Measurements from ENCODE around the gene IFT27.
"Not testable (repeated sequence)": the region's sequence is repeated elsewhere in the genome, so short reads cannot be mapped to it uniquely, and the experiment has no call there.

The IFT27 gene

DNA sequence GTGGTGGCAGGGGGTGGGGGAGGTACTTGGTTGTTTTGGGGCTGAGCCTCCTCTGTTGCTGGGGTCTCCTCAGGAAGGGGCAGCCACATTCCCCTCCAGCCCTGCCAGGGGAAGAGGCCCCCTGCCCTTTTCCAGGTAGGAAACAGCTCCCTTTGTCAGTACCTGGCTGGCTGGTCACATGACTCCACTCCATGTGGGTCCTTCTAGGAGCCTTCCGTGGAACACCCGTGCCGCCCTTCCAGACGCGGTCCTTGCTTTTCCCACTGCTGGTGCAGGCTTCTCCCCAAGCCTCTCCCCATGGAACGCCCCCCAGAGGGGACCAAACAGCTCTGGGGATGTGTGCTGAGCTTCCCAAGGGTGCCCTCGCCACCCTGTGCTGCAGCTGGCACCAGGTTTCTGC, 19.9 kb downstream of the IFT27 start:
- TF ChIP-seq GATA1 (IDR thresholded peaks at IDR 0.05; ENCODE audit: low read depth, low read length) = no peak
- TF ChIP-seq POLR2A (IDR thresholded peaks at IDR 0.05; ENCODE audit: low read length) = no peak
- no peak for DNase-seq

DNA sequence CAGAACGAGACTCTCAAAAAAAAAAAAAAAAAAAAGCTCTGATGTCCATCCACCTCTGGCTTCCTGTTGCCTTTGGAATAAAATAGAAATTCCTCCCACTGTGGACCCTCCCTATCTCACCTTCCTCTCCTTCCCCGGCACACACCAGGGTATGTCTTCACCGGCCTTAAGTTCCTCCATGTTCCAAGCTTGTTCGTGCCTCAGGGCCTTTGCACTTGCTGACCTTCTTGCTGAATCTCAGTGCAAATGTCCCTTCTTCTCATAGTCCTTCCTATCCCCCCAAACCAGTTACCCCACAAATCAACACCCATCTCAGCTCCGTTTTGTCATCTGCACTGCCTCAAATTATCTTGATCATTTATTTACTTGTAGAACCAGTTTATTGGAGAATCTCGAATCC, 20.6 kb downstream of the IFT27 start:
- no peak for DNase-seq
- no peak for TF ChIP-seq POLR2A (IDR thresholded peaks at IDR 0.05; ENCODE audit: low read length)
- TF ChIP-seq GATA1 (IDR thresholded peaks at IDR 0.05; ENCODE audit: low read depth, low read length) = no peak

DNA sequence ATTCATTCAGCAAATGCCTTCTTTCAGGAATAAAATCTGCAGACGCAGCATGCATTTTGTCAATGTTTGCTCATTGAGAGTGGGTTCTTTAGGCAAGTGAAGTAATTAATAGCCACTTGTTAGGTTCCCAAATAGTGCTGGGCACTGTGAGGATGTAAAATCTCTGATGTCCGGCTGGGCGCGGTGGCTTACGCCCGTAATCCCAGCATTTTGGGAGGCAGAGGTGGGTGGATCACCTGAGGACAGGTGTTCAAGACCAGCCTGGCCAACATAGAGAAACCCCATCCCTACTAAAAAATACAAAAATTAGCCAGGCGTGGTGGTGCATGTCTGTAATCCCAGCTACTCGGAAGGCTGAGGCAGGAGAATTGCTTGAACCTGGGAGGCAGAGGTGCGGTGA, 21.0 kb downstream of the IFT27 start:
- DNase-seq = not testable (repeated sequence)

DNA sequence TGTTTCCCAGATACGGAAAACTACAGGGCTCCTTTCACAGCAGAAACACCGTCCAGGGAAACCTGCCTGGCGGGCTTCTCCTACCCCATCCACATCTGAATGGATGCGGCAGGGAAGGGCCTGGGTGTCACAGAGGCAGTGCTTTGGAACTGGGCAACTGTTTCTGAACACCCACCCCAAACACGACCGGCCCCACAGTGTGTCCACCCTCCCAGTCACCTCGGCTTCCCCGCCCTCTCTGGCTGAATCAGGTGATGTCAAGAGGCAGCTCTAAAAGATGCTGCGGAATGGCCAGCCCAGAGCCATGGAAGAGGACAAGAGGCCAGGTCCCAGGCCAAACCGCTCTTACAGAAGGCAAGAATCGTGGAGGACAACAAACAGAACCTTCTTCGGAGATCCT, 22.0 kb downstream of the IFT27 start:
- no peak for DNase-seq
- TF ChIP-seq POLR2A (IDR thresholded peaks at IDR 0.05; ENCODE audit: low read length) (no peak), GATA1 (IDR thresholded peaks at IDR 0.05; ENCODE audit: low read depth, low read length) (no peak)

DNA sequence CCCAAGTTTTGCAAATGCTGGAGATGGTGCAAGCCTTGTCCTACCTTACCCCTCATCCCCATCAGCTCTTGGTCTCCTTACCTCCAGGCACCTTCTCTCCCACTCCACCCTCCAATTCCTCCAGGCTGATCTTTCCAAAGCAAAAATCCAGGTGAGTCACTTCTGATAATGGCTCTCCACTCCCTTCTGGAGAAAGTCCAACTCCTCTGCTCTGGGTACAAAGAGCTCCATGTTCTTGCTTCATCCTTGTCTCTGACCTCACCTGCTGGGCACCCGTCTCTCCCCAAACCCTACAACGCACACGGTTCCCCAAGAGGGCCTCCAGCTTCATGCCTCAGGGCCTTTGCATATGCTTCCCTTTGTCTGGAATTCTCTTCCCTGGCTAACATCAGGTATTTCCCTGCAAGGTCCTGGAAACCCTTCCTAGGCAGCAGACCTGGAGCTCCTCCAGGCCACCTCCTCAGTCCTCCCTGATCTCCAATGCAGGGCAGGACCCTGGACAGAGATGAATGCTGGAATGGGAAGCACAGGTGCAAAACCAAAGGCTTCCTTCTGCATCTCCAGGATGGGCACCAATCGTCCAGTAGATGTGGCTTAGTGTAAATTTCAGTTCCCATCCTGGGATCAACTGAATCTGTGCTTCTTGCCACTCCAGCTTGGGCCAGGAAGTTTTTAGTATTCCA, 22.7 kb downstream of the IFT27 start:
- no peak for TF ChIP-seq POLR2A (IDR thresholded peaks at IDR 0.05; ENCODE audit: low read length)
- no peak for TF ChIP-seq GATA1 (IDR thresholded peaks at IDR 0.05; ENCODE audit: low read depth, low read length)
- no peak for DNase-seq

DNA sequence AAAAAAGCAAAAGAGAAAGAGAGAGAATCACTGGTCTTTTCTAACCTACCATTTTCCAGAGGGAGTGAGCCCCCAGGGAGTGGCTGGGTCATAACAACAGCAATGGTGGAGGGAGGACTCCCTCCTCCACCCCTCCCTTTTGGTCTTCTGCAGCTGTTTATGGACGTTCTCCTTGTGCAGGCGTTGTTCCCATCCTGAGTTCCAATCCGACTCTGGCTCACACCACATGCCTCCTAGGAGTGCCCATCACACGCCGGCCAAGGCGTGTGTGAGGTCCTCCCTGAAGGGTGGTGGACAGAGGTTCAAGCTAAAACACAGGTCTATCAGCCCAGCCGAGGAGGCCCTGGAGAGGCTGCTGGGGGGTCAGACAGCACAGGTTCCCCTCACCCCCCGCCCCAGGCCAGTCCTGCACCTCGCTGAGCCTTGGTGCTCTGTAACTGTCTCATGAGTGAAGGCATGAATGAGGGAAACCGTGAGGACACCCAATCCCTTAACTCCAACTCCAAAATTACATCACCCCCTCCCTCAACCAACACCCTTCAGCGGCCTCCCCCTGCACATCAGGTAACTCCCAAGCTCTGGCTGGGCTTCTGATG, 29.4 kb downstream of the IFT27 start:
- TF ChIP-seq GATA1 (IDR thresholded peaks at IDR 0.05; ENCODE audit: low read depth, low read length) (no peak), POLR2A (IDR thresholded peaks at IDR 0.05; ENCODE audit: low read length) (no peak)
- no peak for DNase-seq

DNA sequence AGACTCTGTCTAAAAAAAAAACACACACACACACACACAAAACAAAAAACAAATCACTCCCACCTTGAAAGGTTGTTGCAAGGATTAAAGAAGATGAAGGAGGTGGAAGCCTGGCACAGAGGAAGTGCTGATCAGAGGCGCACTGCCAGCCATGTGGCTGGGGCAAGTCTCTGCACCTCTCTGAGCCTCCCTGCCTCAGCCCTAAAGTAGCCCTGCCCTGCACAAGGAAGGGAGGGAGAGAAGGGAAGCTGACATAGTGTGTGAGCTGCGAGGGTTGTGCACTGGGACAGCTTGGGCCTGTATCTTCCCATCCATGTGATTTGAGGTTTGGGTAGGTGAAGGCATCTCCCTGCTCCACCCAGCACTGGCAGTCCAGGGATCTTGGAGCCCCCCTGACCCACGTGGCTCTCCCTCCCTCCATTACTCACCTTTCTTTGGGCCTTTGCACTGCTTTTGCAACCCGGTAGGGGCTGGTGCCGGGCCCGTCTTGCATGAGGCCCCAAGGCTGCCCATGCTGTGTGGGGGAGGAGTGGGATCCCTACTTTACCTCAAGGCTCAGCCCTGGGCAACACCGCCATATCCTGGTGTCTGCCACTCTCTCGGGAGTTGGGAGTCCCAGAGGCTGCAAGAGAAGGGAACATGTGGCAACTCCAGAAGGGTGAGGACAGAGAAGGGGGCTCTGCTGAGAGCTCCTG, 30.5 kb downstream of the IFT27 start:
- TF ChIP-seq GATA1 (IDR thresholded peaks at IDR 0.05; ENCODE audit: low read depth, low read length) = no peak
- TF ChIP-seq POLR2A (IDR thresholded peaks at IDR 0.05; ENCODE audit: low read length) = no peak
- DNase-seq = no peak

DNA sequence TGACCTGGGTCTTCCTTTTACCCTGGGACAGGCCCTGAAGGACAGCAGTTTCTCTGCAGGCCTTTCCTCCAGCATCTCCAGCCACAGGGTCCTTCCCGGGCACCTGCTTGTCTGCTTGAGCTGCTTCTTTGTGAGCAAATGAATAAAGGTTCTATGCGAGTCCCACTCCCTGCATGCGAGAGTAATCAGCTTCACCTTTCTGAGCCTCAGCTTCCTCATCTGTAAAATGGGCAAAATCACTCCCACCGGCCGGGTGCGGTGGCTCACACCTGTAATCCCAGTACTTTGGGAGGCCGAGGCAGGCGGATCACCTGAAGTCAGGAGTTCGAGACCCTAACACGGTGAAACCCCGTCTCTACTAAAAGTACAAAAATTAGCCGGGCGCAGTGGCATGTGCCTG, 31.1 kb downstream of the IFT27 start:
- TF ChIP-seq GATA1 (IDR thresholded peaks at IDR 0.05; ENCODE audit: low read depth, low read length) = no peak
- TF ChIP-seq POLR2A (IDR thresholded peaks at IDR 0.05; ENCODE audit: low read length) = no peak
- DNase-seq = no peak

DNA sequence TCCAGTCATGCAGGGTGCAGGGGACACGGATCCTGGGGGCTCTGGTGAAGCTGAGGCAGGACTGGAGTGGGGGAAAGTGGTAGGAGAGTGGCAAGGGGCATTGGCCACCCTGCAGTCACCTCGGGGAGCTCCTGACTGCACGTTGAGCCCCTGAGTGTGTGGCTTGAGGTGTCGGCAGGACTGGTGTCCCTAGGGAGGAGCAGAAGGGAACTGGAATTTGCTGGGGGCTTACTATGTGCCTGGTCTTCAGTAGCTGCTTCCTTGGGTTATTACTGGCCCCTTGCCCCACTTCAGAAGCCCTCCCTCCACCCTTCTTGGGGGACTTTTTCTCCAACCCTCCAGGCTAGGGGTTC, 31.5 kb downstream of the IFT27 start:
- no peak for DNase-seq
- TF ChIP-seq GATA1 (IDR thresholded peaks at IDR 0.05; ENCODE audit: low read depth, low read length) = no peak
- TF ChIP-seq POLR2A (IDR thresholded peaks at IDR 0.05; ENCODE audit: low read length) = no peak

DNA sequence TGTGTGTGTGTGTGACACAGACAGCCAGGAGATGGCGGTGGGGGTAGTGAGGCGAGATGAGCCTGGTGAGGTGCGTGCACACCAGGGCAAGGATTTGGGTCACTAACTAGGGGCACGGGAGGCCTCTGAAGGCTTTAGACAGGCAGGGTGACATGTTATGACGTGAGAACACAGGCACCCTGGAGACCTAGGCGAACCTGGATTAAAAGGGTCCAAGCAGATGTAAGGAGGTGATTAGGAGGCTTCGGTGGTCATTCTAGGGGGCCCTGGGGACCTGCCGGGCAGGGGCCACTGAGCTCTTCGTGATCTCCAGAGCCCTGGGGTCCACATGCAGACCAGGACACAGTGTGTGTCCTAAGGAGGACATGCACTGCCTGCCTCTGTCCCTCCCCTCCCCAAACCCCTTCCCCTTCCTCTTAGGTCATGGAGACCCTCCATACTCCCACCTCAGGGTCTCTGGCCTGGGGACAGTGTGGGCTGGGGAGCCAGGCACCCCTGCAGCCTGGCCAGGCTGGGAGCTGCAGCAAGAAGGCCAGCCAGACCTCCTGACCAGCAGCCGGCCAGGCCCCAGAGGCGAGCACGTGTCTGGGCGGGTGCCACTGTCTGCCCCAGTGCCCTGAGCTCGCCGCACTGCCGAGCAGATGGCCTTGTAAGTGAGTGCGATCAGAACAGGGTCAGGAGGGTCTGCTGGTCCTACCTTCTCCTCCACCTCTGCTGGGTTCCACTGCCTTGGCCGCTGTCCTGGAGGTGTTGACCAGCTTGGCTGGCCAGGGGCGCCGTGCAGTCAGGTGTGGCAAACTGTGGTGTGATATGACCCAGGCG, 32.1 kb downstream of the IFT27 start:
- no peak for DNase-seq
- TF ChIP-seq POLR2A (IDR thresholded peaks at IDR 0.05; ENCODE audit: low read length) = no peak
- TF ChIP-seq GATA1 (IDR thresholded peaks at IDR 0.05; ENCODE audit: low read depth, low read length) = no peak

DNA sequence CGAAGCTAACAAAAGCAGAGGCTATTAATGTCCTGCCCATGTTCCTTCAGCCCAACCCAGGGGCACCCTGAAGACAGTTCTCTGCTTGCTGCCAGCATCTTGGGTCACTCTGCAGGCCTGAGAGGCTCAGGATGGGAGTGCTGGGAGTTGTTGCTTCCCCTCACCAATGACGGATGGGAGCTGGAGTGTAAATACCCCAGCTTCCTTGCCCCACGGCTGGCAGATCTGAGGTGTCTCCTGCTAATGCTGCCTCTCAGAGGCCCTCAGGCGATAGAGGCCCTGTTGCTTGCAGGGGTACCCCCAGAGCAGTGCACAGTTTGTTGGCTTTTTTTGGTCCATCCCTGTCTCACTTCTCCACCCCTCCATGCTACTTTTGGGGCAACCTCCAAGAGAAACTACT, 32.9 kb downstream of the IFT27 start:
- no peak for DNase-seq
- TF ChIP-seq GATA1 (IDR thresholded peaks at IDR 0.05; ENCODE audit: low read depth, low read length) (no peak), POLR2A (IDR thresholded peaks at IDR 0.05; ENCODE audit: low read length) (no peak)

DNA sequence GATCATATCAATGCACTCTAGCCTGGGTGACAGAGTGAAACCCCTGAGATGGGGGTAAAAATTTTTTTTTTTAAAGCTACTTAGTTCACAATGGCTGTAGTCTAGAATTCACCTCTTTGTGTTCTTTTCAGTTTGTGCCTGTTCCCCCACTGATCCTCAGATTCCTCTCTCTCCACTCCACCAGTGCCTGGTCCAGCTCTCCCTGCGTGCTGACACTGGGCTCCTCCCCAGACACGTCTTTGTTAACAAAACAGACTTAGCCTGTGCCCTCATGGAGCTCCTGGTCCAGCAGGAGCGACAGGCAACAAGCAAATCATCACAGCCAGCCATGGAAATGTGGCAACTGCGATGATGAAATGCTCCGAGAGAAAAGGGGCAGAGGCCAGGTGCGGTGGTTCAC, 34.0 kb downstream of the IFT27 start:
- no peak for TF ChIP-seq POLR2A (IDR thresholded peaks at IDR 0.05; ENCODE audit: low read length)
- no peak for TF ChIP-seq GATA1 (IDR thresholded peaks at IDR 0.05; ENCODE audit: low read depth, low read length)
- no peak for DNase-seq

DNA sequence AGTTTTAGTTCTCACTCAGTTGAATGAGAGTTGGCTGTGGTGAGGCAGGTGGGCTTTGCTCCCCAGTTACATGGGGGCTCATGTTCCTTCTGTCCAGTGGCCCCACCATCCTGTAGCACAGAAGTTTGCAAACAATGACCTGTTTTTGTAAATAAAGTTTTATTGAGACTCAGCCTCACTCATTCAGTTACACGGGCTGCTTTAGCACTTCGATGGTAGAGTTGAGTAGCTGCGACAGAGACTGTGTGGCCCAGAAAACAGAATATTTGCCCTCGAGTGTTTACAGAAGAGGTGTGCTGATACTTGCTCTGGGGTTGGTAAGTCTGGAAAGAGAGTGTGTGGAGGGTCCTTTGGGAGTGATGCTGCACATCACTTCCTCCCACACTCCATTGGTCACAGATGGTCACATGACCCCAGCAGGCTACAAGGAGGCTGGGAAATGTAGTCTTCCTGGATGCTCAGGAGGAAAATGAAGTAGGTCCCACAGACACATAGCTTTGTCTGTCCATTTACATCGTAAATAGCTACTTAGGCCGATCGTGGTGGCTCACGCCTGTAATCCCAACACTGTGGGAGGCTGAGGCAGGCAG, 34.6 kb downstream of the IFT27 start:
- peak in 1 of 2 experiments; percentile 17 for DNase-seq
- TF ChIP-seq GATA1 (IDR thresholded peaks at IDR 0.05; ENCODE audit: low read depth, low read length) (no peak), POLR2A (IDR thresholded peaks at IDR 0.05; ENCODE audit: low read length) (no peak)

DNA sequence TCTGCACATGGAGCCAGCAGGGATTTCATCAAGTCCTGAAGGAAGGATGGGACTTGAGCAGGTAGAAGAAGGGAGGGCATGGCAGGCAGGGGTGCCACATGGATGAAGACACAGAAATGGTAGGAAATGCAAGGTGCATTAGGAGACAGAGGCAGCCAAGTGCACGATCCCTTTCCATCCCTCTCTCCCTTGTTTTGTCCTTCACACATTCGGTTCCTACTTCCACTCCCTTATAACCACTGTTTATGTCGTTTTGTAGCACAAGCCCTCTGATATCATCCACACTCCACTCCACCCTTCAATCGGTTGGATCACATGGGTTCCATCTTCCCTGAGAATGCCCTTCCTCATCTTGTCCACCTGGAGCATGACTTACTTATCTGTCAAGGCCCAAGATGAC, 35.2 kb downstream of the IFT27 start:
- no peak for TF ChIP-seq POLR2A (IDR thresholded peaks at IDR 0.05; ENCODE audit: low read length)
- no peak for TF ChIP-seq GATA1 (IDR thresholded peaks at IDR 0.05; ENCODE audit: low read depth, low read length)
- no peak for DNase-seq
